Progenitor cell of endocrine pancreas (in vitro differentiated cells): ENCODE data around the gene CABP4. TPM values are rescaled to one million over a fixed set of nuclear protein-coding genes. Genes with fewer than 3 reads are reported as not detected.

Experiments used
- DNase-seq: peaks from one replicate; pipeline ENCODE4 v3.0.0; 2021; ENCODE audit warnings: low spot score; ENCODE audit not compliant: unreplicated experiment
- H3K27ac Mint-ChIP-seq: 2 replicates; pipeline ENCODE4 v1.8.0; 2021; ENCODE audit warnings: mild to moderate bottlenecking, moderate library complexity, mixed read lengths
- H3K27me3 Mint-ChIP-seq: 2 replicates; pipeline ENCODE4 v1.8.0; 2021; ENCODE audit warnings: mixed read lengths
- H3K36me3 Mint-ChIP-seq: 2 replicates; pipeline ENCODE4 v1.8.0; 2022; ENCODE audit warnings: mixed read lengths; ENCODE audit not compliant: insufficient read depth
- H3K4me1 Mint-ChIP-seq: 2 replicates; pipeline ENCODE4 v1.8.0; 2021; ENCODE audit warnings: low read depth, mixed read lengths
- H3K4me3 Mint-ChIP-seq: 2 replicates; pipeline ENCODE4 v1.8.0; 2021; ENCODE audit warnings: low read depth, mild to moderate bottlenecking, moderate library complexity, mixed read lengths
- H3K9me3 Mint-ChIP-seq: 2 replicates; pipeline ENCODE4 v1.8.0; 2021; ENCODE audit warnings: low read depth, mixed read lengths
- CTCF ChIP-seq: fragments of 200-600 bp; sonication (generic); IDR thresholded peaks from one replicate; pipeline ENCODE4 v1.5.0; 2021; ENCODE audit warnings: antibody characterized with exemption, mild to moderate bottlenecking; ENCODE audit not compliant: unreplicated experiment
- total RNA-seq: library from RNA; stranded (reverse); gene quantifications from 2 replicates; pipeline ENCODE4 v1.2.1, GENCODE V29; 2021

The CABP4 gene
- total RNA-seq, 1 donor from 2014 or later, result not detected

GRCh38 chr11:67500484-67500821 is 45.3 kb downstream of the CABP4 start:
- Mint-ChIP-seq H3K27me3 (peaks cover 5% of the 10 kb centered on the region), H3K36me3 (peaks cover 9% of the 10 kb centered on the region), H3K27ac (no peak overlapping the region), H3K4me3 (no peak overlapping the region), H3K9me3 (no peaks in the 10 kb centered on the region), H3K4me1 (peaks cover 9% of the 10 kb centered on the region)
- TF ChIP-seq CTCF, result no peak
- DNase-seq, result no peak

GRCh38 chr11:67500831-67501715 is 45.9 kb downstream of the CABP4 start:
- Mint-ChIP-seq H3K9me3 (no peaks in the 10 kb centered on the region), H3K4me1 (peaks cover 11% of the 10 kb centered on the region), H3K27ac (no peak overlapping the region), H3K4me3 (no peak overlapping the region), H3K36me3 (peaks cover 9% of the 10 kb centered on the region), H3K27me3 (peaks cover 5% of the 10 kb centered on the region)
- TF ChIP-seq CTCF, result no peak
- DNase-seq, result no peak

- no peak for DNase-seq
- no peaks in the 10 kb centered on the region for H3K9me3 Mint-ChIP-seq
- peaks cover 9% of the 10 kb centered on the region for H3K36me3 Mint-ChIP-seq
- TF ChIP-seq CTCF, result no peak
- H3K4me1 Mint-ChIP-seq, result peaks cover 14% of the 10 kb centered on the region
- H3K27me3 Mint-ChIP-seq, result peaks cover 5% of the 10 kb centered on the region
- H3K27ac Mint-ChIP-seq, result no peak overlapping the region
- H3K4me3 Mint-ChIP-seq, result no peak overlapping the region
These were observed 46.7 kb downstream of the CABP4 start for GRCh38 chr11:67501854-67502253.

GRCh38 chr11:67502328-67502979 is 47.3 kb downstream of the CABP4 start:
- Mint-ChIP-seq H3K4me1 (peaks cover 19% of the 10 kb centered on the region), H3K36me3 (peaks cover 11% of the 10 kb centered on the region)
- no peak for DNase-seq

More at GRCh38 chr11:67502328-67502979, 47.3 kb downstream of the CABP4 start:
- TF ChIP-seq CTCF, result no peak
- Mint-ChIP-seq H3K27ac (no peak overlapping the region), H3K4me3 (peak overlapping the region; percentile 67), H3K27me3 (peaks cover 5% of the 10 kb centered on the region), H3K9me3 (no peaks in the 10 kb centered on the region)
